Endothelial cell of umbilical vein (primary cell): ENCODE results near the gene PAPPA. TPM values are rescaled to one million over a fixed set of nuclear protein-coding genes. Genes with fewer than 3 reads are reported as not detected.

Experiments
- BruUV-seq: library from RNA; stranded (reverse); fragments of 400-500 nt; replicated peaks from 2 replicates; lab custom pipeline; 2021; lab: Mats Ljungman, UMichigan
- CTCF ChIA-PET: fragments of 300-600, 350-600 bp; sonication (Branson Sonifier 250); formaldehyde crosslinking; loops from one replicate; lab custom pipeline; 2021; ENCODE audit warnings: antibody characterized with exemption, inconsistent platforms; lab: Charles Lee
- POLR2A ChIA-PET: fragments of 300-600, 350-600 bp; sonication (Branson Sonifier 250); formaldehyde crosslinking; loops from one replicate; lab custom pipeline; 2021; ENCODE audit warnings: antibody characterized with exemption, inconsistent platforms; lab: Charles Lee
- DNase-seq: peaks from one replicate; pipeline ENCODE4 v3.0.0-alpha.2; 2011; ENCODE audit warnings: low read depth, low spot score
- FAIRE-seq: peaks from 2 replicates; lab custom pipeline; 2011; peaks lifted over from hg19 to GRCh38; lab: Jason Lieb, UNC
- H2AFZ ChIP-seq: 2 replicates; pipeline ENCODE4 v1.6.0; 2012; ENCODE audit warnings: low read depth, low read length, control low read depth, inconsistent platforms
- H3K27ac ChIP-seq: 2 replicates; pipeline ENCODE4 v1.5.1; 2011; ENCODE audit warnings: low read depth, mild to moderate bottlenecking, control low read depth, low read length, moderate library complexity; ENCODE audit not compliant: insufficient read depth
- H3K27me3 ChIP-seq, 2 experiments: 2 replicates each; pipeline versions ENCODE4 v1.6.0 to v1.6.1; 2011; ENCODE audit warnings: low read length in 2 of 2, mixed read lengths in 1 of 2; ENCODE audit not compliant: control insufficient read depth in 2 of 2, insufficient read depth in 2 of 2
- H3K36me3 ChIP-seq, 2 experiments: 2 replicates in 1 of 2; 3 replicates in 1 of 2; pipeline ENCODE4 v1.5.1; 2011; ENCODE audit warnings: low read length in 2 of 2, mild to moderate bottlenecking in 1 of 2, moderate library complexity in 1 of 2; ENCODE audit not compliant: control insufficient read depth in 2 of 2, insufficient read depth in 2 of 2; ENCODE audit errors: extremely low read depth in 1 of 2
- H3K4me1 ChIP-seq: 3 replicates; pipeline ENCODE4 v1.5.1; 2011; ENCODE audit warnings: mild to moderate bottlenecking, low read length; ENCODE audit not compliant: control insufficient read depth, insufficient read depth; ENCODE audit errors: extremely low read depth
- H3K4me2 ChIP-seq: 2 replicates; pipeline ENCODE4 v1.6.1; 2011; ENCODE audit warnings: low read length, control low read depth, mixed read lengths; ENCODE audit not compliant: insufficient read depth
- H3K4me3 ChIP-seq, 3 experiments: fragments of 200-600 bp in 1 of 3; sonication (generic), shearing (Covaris generic) in 1 of 3; replicated peaks in 1 of 3; 2 replicates each; pipeline ENCODE4 v1.5.1; 2011 to 2016; ENCODE audit warnings: control low read depth in 3 of 3, low read length in 3 of 3, mild to moderate bottlenecking in 2 of 3, inconsistent platforms in 1 of 3, low read depth in 1 of 3, moderate library complexity in 1 of 3; ENCODE audit not compliant: insufficient read depth in 1 of 3
- H3K79me2 ChIP-seq: 2 replicates; pipeline ENCODE4 v1.6.0; 2012; ENCODE audit warnings: low read length, inconsistent platforms; ENCODE audit not compliant: control insufficient read depth, insufficient read depth
- H3K9ac ChIP-seq: replicated peaks from 2 replicates; pipeline ENCODE3; 2011; ENCODE audit warnings: low read length, control low read depth; ENCODE audit not compliant: insufficient read depth; ENCODE audit errors: extremely low read depth
- H3K9me1 ChIP-seq: replicated peaks from 3 replicates; pipeline ENCODE4 v1.6.0; 2011; ENCODE audit warnings: mild to moderate bottlenecking, low read length; ENCODE audit not compliant: control insufficient read depth, insufficient read depth; ENCODE audit errors: extremely low read depth
- H3K9me3 ChIP-seq: replicated peaks from 2 replicates; pipeline ENCODE4 v1.5.1; 2012; ENCODE audit warnings: low read length, inconsistent platforms; ENCODE audit not compliant: control insufficient read depth, insufficient read depth
- H4K20me1 ChIP-seq: replicated peaks from 2 replicates; pipeline ENCODE3; 2011; ENCODE audit warnings: mild to moderate bottlenecking, low read length; ENCODE audit not compliant: control insufficient read depth, insufficient read depth; ENCODE audit errors: extremely low read depth
- EZH2 ChIP-seq: IDR thresholded peaks from 2 replicates; pipeline ENCODE4 v1.6.1; 2012; ENCODE audit warnings: borderline replicate concordance, low read depth, mild to moderate bottlenecking, moderate library complexity, low read length, inconsistent platforms; ENCODE audit not compliant: severe bottlenecking
- FOS ChIP-seq: IDR thresholded peaks from 2 replicates; pipeline ENCODE4 v1.6.1; 2011; ENCODE audit warnings: mild to moderate bottlenecking, low read length, moderate library complexity, borderline replicate concordance; ENCODE audit not compliant: insufficient read depth
- GATA2 ChIP-seq: IDR thresholded peaks from 2 replicates; pipeline ENCODE4 v1.7.0; 2011; ENCODE audit warnings: low read depth, mild to moderate bottlenecking, moderate library complexity, mixed read lengths, low read length; ENCODE audit not compliant: insufficient read length, insufficient read depth
- JUN ChIP-seq: IDR thresholded peaks from 2 replicates; pipeline ENCODE4 v1.6.1; 2011; ENCODE audit warnings: borderline replicate concordance, low read depth; ENCODE audit not compliant: insufficient read length, insufficient read depth
- MYC ChIP-seq: IDR thresholded peaks from one replicate; pipeline ENCODE4 v1.6.1; 2011; ENCODE audit warnings: mild to moderate bottlenecking, low read depth, low read length
- POLR2A ChIP-seq: IDR thresholded peaks from 2 replicates; pipeline ENCODE4 v1.6.1; 2012; ENCODE audit warnings: low read depth, mild to moderate bottlenecking, control low read depth, low read length
- POLR2AphosphoS5 ChIP-seq: IDR thresholded peaks from 2 replicates; pipeline ENCODE4 v1.6.1; 2012; ENCODE audit warnings: low read depth, mild to moderate bottlenecking, control low read depth, low read length, moderate library complexity; ENCODE audit not compliant: insufficient read depth
- dilution Hi-C: fragments of 300-500 bp; cut with MboI; formaldehyde crosslinking; loops from one replicate; pipeline ENCODE4 v1.15.0; 2019; ENCODE audit warnings: low sequenced_read_pairs; ENCODE audit not compliant: extremely low pct_ligation_motif_present
- intact Hi-C: fragments of 100-400 bp; cut with micrococcal nuclease; formaldehyde crosslinking; loops from one replicate; pipeline ENCODE4 v1.10.0; 2022
- polyA plus RNA-seq, 4 experiments: library from polyadenylated mRNA; depleted of rRNA in 3 of 4; stranded (reverse) in 3 of 4; unstranded in 1 of 4; fragments of >200 nt; gene quantifications; 2 replicates each; pipeline versions ENCODE4 v1.2.1 to v1.2.3, GENCODE V29; 2011 to 2012; ENCODE audit warnings: missing spikeins in 1 of 4
- total RNA-seq: library from RNA; stranded (reverse); gene quantifications from 2 replicates; pipeline ENCODE4 v1.2.3, GENCODE V29; 2021
- TF ChIP-seq, protein P1 (sequence below): IDR thresholded peaks from 2 replicates; pipeline ENCODE4 v1.6.1; 2011; ENCODE audit not compliant: insufficient read depth, insufficient read length
- TF ChIP-seq, protein P2 (sequence below), 2 donors: IDR thresholded peaks; 1 replicate in 1 of 2; 2 replicates in 1 of 2; pipeline ENCODE4 v1.5.1; 2011; ENCODE audit warnings: low read length in 2 of 2, mild to moderate bottlenecking in 2 of 2, moderate library complexity in 2 of 2, control low read depth in 1 of 2, inconsistent platforms in 1 of 2, low read depth in 1 of 2; ENCODE audit not compliant: insufficient read depth in 1 of 2; ENCODE audit errors: extremely low read depth in 1 of 2

Gene PAPPA
- total and polyA plus RNA-seq, 2 donors (not counting 3 experiments of a cell fraction or from before 2014, with no cell fraction given), result 0.13 to 0.41 TPM

DNA sequence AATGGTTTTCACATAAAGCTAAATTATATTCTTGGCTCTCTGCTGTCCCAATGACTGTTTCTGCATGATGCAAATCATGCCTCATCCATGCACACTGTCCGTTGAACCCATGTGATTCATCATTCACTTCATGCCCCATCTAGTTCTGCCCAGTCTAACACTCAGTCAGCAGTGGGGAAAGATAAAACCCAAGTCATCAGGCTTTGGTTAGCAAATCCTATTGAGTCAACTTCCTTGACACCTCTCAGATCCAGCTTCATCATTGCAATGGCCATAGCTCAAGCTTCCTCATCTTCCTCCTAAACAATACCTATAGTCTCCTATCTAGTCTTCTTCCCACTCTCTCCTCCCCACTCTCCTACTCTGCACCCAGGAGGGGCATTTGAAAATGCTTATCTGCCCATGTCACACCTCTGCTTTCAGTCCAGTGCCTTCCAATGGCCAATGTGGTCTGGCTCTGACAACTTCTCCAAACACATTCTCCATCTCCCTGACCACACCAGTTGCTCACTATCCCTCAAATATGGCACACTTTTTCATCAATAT lies 267.5 kb downstream of the PAPPA start:
- Histone ChIP-seq H3K9me1 (no peaks in the 10 kb centered on the region), H3K4me3 (no peak overlapping the region), H3K79me2 (no peaks in the 10 kb centered on the region), H3K36me3 (no peaks in the 10 kb centered on the region), H4K20me1 (no peaks in the 10 kb centered on the region), H3K4me1 (no peaks in the 10 kb centered on the region), H3K4me2 (no peak overlapping the region), H3K27ac (no peak overlapping the region), H3K27me3 (no peaks in the 10 kb centered on the region), H2AFZ (no peak overlapping the region), H3K9ac (no peak overlapping the region), H3K9me3 (no peaks in the 10 kb centered on the region)
- TF ChIP-seq, protein P1, sequence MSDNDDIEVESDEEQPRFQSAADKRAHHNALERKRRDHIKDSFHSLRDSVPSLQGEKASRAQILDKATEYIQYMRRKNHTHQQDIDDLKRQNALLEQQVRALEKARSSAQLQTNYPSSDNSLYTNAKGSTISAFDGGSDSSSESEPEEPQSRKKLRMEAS, result no peak
- ChIA-PET CTCF (no interaction called here), POLR2A (no interaction called here)
- dilution Hi-C loops (no loop called here), intact Hi-C loops (no loop called here)
- BruUV-seq, result no TSS peak
- DNase-seq (no peak), FAIRE-seq (no peak)

DNA sequence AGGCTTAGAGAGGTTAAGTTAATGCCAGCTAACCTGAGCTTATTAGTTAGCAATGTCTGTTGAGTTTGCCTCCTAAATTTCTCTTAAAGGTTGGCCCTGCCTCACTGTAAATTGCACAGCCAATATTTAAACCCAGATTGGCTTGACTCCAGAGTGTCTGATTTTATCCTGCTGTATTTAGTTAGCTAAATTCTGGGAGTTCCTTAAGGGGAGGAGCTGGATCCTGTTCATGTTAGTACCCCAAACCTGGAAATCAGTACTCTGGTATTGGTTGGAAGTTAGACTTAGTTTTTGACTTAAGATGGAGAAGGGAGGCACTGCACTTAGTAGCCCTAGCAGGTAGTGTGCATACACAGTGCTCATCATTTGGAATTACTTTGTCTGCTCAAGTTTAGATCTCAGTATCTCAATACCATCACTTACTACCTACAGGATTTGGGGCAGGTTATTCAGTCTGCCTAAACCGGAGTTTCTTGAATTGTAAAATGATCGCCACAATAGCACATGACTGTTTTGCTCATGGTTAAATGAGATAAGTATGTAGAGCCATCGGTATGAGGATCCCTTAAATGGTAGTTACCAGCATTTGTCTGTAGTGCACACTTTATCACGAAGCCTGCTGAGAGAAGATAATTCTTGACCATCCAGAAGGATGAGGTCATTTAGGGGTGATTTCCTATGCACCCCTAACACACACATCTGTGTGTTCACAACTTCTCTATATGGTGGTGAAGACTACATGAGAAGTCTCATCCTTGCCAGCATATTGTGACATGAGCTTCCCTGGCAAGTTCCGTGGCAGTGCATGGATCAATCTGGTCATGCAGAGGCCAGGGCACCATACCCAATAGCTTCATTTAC lies 268.8 kb downstream of the PAPPA start:
- Histone ChIP-seq H3K4me1 (no peaks in the 10 kb centered on the region), H3K27me3 (no peaks in the 10 kb centered on the region), H3K4me2 (no peak overlapping the region), H3K36me3 (no peaks in the 10 kb centered on the region), H3K9me1 (no peaks in the 10 kb centered on the region), H3K79me2 (no peaks in the 10 kb centered on the region), H3K9me3 (no peaks in the 10 kb centered on the region), H2AFZ (no peak overlapping the region), H3K9ac (no peak overlapping the region), H3K4me3 (no peak overlapping the region), H4K20me1 (no peaks in the 10 kb centered on the region), H3K27ac (no peak overlapping the region)
- ChIA-PET CTCF (no interaction called here), POLR2A (no interaction called here)
- DNase-seq, result no peak
- no TSS peak for BruUV-seq
- dilution Hi-C loops, result no loop called here
- FAIRE-seq, result no peak
- TF ChIP-seq, protein P2, sequence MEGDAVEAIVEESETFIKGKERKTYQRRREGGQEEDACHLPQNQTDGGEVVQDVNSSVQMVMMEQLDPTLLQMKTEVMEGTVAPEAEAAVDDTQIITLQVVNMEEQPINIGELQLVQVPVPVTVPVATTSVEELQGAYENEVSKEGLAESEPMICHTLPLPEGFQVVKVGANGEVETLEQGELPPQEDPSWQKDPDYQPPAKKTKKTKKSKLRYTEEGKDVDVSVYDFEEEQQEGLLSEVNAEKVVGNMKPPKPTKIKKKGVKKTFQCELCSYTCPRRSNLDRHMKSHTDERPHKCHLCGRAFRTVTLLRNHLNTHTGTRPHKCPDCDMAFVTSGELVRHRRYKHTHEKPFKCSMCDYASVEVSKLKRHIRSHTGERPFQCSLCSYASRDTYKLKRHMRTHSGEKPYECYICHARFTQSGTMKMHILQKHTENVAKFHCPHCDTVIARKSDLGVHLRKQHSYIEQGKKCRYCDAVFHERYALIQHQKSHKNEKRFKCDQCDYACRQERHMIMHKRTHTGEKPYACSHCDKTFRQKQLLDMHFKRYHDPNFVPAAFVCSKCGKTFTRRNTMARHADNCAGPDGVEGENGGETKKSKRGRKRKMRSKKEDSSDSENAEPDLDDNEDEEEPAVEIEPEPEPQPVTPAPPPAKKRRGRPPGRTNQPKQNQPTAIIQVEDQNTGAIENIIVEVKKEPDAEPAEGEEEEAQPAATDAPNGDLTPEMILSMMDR (IDR thresholded peaks at IDR 0.05; ENCODE audit: extremely low read depth in 1 of 2, insufficient read depth in 1 of 2, low read depth in 1 of 2, low read length in 2 of 2), result no peak
- no peak for TF ChIP-seq POLR2AphosphoS5
- no peak for TF ChIP-seq EZH2
- TF ChIP-seq GATA2, result no peak
- TF ChIP-seq, protein P1, result no peak
- no peak for TF ChIP-seq MYC
- no peak for TF ChIP-seq POLR2A
- no peak for TF ChIP-seq JUN
- no peak for TF ChIP-seq FOS
- intact Hi-C loops, result no loop called here
